GM18498 (cell line): ENCODE measurements around the gene RAB27A.
A peak's percentile ranks its signal among the peaks of the same experiment; 100 is the strongest.
"Not testable (repeated sequence)": the region's sequence is repeated elsewhere in the genome, so short reads cannot be mapped to it uniquely, and the experiment has no call there.

Source experiments
- ATAC-seq: cut with Tn5 transposase; IDR thresholded peaks from one replicate; pipeline ENCODE4 v1.9.1; 2021; ENCODE audit warnings: mild to moderate bottlenecking, moderate library complexity; ENCODE audit not compliant: unreplicated experiment

RAB27A gene

DNA sequence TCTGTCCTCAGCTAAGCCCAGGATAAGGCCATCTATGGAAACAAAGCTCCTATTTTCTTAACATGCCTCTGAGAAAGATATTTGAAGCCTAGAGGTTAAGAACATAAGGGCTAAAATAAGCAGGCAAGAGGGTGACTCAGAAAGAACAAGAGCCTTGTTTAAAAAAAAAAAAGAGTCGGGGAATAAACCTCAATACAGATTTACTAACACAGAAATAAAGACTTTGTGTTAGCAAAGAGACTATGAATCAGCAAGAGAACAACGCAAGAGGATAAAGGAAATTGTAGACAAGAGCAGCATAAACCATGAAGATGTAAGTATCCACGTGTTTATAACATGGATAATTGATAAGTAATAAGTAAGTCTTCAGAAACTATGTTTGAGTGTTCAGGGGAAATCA lies 36.0 kb downstream of the RAB27A start:
- no peak for ATAC-seq

DNA sequence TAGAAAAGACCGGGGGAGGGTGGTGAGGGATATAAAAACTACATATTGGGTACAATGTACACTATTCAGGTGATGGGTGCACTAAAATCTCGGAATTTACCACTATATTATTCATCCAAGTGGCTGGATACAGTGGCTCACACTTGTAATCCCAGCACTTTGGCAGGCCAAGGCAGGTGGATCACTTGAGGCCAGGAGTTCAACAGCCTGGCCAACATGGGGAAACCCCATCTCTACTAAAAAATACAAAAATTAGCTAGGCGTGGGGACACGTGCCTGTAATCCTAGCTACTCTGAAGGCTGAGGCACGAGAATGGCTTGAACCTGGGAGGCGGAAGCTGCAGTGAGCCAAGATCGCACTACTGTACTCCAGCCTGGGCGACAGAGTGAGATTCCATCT lies 37.4 kb downstream of the RAB27A start:
- not testable (repeated sequence) for ATAC-seq

DNA sequence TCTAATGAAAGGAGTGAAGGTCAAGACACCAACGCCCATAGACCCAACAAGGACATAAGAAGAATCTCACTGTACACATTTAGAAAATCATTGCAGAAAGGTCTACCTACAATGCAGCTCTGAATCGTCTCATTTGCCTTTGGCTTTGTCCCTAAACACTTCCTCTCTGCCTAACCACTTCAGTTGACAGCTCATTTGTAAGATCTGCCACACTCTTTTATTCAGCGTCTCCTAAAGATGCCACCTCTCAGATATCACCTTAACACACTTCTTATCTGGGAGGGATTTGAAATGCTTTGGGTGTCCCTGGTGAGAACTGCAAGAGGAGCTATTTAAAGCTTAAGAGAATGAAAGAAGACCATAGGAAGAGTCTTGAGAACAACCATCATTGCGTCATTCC lies 38.7 kb downstream of the RAB27A start:
- ATAC-seq, result no peak

DNA sequence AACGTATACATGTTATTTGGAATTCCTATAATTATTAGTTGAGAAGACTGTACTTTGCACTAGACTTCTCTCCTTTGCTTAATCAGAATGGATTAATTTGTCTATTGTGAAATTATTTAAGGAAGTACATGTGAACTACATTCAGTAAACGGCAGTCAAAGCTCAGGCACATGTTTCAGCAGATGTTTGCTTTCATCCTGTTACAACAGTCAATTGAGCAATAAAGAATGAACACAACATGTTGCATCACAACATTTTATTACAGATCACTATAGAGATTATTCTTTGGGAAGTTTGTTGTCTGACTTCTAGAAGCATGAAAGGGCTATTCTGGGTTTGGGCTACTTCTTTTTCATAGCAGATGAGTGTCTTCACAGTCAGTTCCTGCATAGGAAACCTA lies 39.2 kb downstream of the RAB27A start:
- ATAC-seq, result no peak

DNA sequence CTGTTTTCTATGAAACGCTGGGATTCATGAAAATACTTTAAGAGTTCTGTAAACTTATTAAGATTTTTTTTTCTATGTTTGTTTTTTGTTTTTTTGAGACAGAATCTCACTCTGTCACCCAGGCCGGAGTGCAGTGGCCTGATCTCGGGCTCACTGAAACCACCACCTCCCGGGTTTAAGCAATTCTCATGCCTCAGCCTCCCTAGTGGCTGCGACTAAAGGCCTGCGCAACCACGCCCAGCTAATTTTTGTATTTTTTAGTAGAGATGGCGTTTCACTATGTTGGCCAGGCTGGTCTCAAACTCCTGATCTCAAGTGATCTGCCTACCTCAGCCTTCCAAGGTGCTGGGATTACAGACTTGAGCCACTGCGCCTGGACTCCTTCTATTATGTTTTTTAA lies 39.7 kb downstream of the RAB27A start:
- ATAC-seq, result not testable (repeated sequence)

DNA sequence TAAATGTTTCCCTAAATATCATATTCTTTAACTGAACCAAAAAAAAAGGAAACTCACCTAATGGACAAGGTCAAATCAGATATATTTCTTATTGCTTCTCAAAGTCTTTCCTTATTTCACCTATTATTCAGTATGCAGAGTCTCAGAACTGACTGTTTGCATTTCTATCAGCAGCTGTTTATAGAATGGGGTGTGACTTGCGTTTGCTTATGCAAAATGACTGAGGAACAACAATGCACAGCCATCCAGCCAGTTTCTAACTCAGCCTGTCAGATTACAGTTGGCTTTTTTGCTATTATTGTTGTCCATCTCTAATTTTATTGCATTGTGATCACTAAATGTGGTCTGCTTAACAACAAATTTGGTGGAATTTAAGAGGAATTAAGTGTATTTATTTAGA lies 40.7 kb downstream of the RAB27A start:
- ATAC-seq, result no peak

DNA sequence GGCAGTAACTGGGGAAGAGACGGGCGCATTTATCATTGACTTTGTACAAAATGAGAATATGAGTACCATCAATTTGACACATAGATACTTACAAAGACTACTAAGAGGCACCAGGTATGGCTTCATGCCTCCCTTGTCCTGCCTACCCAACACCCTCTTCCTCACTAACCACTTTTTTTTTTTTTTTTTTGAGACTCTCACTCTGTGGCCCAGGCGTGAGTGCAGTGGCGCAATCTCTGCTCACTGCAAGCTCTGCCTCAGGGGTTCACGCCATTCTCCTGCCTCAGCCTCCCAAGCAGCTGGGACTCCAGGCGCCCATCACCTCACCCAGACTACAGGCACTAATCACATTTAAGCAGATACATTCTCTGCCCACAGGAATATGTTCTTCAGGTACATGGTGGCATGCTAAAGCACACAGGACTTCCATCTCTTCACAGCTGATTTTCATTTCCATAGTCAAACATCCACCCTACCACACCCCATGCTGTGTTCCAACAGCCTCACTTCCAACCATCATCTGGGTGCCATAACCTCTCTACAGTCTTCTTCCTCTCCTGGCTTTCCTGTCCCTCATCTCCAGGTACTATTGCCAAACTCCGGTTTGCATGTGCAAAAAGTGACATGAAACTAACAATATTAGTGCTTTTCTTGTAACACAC lies 41.7 kb downstream of the RAB27A start:
- no peak for ATAC-seq

DNA sequence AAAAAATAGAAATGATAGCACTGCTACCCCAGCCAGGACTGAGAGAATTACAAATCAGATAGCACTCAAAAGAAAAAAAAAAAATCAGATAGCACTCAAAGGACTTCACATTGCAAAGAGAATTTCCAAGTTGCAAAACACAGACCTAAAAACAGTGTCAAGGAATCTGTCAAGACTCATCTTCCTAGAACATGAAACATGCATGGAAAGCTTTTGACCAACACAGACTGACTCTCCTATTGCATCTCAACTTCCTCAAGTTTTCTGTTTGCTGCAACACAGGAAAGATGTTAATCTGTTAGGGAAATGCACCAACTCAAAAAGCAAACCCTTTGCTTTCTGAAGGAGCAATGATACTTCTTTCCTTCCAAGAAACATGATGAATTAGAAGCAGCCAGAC lies 42.3 kb downstream of the RAB27A start:
- ATAC-seq, result no peak

DNA sequence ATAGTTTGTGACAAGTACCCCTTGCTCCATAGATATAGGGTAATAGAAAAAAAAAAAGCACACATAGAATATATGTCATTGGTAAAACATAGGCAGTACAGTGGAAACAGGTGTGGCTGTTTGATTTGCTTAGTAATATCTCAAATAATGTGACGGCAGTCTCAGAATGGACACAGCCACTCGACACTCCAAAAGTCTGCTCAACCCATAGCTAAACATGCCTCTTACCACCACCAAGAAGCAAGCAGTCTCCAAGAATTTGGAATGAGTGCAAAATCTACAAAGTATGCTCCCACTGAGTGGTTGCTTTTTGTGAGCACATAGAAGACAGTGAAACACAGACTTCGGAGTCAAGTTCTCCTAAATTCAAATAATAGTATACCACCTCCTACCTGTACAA lies 43.0 kb downstream of the RAB27A start:
- no peak for ATAC-seq

DNA sequence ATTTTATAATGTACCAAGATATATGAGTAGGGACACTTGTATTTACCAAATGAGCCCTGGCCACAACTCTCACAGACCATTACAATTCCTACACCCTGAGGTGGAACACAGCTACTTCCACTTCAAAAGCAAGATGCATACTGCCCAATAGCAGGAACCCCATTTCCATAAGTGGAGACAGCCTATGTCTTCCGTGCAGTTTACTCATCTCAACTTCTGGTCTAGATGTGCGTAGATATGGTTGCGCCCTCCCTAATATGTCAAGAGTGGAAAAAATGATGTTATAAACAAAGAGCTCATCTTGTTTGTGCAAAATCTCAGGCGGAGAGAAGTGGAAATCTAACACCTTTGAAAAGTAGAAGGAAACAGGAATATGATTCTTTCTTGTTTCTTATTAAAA lies 44.6 kb downstream of the RAB27A start:
- no peak for ATAC-seq

DNA sequence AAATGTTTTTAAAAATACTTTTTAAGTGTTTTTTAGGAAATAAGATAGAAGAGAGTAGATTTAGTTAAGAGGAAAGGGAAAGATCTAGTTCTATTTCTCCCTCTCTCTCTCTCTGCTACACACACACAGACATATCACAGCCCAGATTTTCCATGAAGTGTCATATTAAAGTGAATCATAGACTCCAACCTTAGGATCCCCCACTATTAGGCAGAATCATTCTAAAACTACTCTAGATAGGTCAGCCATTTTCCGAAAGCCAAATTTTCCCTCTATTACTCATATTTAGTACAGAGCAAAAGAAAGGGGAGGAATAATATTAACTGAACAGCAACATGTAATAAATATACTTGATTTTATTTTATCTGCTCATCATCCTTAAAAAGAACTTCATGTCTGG lies 47.7 kb downstream of the RAB27A start:
- ATAC-seq, result no peak

DNA sequence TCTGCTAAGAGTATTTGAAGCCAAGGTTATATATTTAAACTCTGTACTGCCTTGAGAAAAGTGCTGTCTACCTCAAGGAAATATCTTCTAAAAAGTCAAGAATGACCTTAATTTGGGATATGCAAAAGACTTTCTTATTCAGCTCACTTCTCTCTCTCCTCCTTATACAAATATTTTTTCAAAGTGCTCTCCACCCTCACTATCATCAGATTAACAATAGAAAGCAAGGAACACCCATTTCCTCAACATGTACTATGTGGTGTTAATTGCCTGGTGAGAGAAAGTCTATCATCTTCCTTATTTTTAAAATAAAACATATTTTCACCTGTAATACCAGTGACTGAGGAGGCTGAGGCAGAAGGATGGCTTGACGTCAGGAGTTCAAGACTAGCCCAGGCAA lies 48.4 kb downstream of the RAB27A start:
- no peak for ATAC-seq

DNA sequence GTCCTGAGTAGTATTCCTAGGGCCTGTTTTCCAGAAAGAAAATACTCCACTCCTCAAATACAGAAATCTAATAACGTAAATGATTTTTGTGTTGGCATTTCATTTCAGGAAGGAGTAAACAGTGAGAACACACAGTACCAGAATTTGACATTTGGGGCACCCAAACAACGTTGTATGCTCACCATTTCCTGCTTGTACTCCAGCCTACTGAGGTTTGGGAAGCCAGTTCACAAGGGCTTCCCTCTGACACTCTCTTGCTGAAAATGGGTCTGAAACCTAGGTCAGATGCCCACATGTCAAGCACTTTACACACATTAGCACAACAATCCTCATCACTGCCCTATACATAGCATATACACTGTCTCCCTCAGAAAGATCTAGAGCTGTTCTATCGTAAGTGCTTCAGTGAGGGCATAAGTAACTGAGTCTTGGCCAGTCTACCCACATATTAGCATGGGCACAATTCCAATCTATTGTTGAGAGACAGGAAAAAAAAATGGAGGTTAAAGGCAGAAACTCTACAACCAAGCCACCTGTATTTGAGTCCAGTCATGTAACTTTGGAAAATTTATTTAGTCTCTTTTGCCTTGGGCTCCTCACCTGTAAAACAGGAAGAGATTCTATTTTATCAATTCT lies 49.4 kb downstream of the RAB27A start:
- ATAC-seq, result no peak

DNA sequence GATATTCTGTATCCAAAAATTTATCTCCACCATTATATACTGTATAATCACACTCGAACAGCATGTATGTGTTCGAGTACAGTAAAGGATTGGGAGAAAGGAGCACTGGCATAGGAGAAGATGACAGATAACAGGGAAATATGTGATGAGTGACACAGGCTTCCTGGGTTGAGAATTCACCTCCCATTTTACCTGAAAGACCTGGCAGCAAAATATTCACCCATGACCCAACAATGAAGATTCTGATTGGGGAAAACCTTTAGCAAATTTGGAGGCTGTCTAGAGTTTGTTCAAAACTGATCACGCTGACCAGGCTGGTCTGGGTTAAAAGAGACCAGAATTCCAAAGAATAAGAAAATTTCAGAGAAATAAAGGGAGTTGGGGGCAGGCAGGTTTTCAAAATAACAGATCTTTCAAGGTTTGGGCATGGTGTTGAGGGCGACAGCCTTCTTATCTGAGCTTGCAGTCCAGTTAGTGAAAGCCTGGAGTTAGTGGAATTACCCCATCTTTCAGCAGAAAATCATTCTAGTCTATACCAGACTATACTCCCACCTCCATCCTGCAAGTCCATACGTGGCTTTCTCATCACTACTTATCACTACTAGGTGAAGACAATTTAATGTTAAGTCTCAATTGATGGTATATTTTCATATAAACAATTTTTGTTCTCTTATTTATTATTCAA lies 50.0 kb downstream of the RAB27A start:
- no peak for ATAC-seq

DNA sequence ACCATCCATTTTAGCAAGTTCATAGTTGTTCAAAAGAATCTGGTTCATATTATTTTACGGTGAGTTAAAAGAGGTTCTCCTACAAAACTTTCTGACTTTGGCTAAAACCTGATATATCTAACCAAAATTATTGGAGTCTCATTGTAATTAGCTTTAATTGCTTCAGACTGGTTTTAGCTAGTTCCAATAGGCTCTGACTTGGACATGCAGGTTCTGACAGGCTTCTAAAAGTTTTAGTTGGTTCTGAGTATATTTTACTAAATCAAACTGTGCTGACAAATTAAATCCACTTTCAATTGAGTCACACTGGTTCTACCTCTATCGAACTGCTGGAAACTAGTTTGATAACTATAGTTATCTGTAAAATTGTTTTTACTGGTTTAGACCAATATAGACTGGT lies 50.7 kb downstream of the RAB27A start:
- no peak for ATAC-seq

DNA sequence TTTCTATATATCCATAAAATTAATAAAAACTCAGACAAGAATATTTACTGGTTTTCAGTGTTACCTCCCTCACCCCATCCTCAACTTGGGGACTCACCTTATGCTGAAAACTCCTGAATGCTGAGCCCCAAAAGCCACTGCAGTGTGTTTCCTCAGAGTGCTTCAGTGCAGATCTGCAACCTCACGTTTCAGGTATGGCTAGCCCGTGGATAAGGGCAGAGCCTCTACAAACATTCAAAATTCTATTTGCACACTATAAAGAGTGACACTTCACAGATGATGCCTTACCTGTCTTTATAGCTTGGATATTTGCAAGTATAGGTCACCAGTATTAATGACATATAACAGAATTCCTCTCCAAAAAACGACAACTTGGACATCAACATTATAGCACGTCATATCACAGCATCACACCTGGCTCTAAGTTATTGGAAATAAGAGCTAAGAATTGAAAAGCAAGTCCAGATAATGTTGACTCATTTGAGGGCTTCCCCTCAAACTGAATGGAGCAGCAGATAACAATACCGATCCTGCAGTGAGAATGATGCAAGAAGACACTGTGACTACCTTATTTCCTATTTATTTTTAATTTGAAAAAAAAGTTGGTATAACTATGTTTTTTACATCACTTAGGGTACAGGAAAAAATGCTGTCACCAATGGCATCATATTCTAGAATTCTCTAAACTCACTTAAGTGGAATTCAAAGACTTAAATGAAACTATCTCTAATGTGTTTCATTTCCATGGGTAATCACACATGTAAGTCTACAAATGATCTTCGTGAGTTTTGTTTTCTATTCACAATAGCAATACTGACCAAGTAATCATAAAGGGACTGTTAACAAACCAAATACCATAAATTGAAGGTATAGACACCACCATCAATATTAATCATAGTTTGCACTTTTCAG lies 52.1 kb downstream of the RAB27A start:
- ATAC-seq, result peak; percentile 45

DNA sequence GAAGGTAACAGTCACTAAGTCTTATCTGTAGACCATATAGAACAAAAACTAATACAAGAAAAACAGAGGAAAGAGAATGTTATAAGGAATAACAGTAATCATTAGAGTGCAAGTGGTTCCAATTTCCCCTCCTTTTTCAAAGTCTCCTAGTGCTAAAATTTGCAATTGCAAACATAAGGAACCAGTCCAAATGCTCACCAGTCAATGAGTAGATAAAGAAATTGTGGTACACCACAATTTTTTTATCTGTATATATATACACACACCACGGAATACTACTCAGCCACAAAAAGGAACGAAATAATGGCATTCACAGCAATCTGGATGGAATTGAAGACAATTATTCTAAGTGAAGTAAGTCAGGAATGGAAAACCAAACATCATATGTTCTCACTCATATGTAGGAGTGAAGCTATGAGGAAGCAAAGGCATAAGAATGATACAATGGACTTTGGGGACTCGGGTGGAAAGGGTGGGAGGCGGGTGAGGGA lies 54.0 kb downstream of the RAB27A start:
- no peak for ATAC-seq

DNA sequence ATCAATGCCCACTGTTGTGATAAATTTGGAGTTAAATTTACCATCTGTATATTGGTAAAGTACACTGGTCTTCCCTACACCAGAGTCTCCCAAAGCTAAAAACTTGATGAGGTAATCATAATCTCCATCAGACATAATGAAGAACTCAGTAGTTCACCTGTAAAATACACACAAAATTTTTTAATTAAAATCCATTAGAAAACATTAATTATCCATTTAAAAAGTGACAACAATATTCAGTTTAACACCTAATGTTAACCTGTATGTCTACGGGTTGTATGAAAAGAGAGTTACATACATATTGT lies 54.9 kb downstream of the RAB27A start:
- no peak for ATAC-seq

DNA sequence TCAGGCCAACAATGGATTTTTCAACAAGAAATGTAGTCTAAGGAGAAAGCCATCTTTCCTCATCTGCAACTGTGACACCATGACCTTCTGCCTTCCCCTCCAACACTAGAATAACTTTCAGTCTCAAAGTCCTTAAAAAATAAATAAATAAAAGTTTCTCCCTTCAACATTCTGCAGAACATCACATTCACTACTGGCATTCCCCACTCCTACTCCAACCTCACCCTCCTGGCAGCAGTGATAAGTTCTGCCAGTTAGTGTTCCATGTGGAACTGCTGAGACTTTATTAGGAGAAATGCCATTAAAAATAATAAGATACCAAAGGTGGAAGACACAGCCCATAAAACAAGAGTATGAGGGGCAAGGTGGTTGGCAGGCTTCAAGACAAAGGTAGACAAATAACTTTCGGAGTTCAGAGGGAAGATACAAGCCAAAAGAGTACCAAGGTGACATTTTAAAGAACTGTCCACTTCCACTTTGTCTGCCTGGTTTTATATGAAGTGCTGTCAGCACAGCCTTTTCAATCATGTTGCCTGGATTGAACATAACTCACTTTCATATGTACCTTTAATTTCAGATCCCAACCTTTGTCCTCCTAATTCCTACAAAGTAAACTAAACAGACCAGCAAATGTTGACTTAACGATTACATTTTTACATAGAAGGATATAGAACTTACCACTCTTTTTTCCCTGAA lies 55.4 kb downstream of the RAB27A start:
- no peak for ATAC-seq

DNA sequence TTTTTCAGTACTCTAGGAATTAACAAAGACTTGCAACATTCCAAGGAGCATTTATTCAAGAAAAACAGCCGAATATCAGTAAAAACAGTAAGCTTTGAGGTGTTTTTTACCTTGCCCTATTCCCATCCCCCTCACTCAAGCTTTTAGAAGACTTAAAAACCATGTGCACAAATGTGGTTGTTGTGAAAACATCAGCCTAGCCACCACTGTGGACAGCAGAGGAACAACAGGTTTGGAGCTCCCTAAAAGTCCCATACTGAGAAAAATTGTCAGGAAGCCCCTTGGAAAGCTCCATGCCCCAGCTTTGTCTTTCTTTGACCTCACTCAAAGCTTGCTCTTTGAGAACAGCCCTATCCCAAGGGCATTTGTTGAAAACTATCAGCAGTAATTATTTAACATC lies 58.2 kb downstream of the RAB27A start:
- no peak for ATAC-seq

DNA sequence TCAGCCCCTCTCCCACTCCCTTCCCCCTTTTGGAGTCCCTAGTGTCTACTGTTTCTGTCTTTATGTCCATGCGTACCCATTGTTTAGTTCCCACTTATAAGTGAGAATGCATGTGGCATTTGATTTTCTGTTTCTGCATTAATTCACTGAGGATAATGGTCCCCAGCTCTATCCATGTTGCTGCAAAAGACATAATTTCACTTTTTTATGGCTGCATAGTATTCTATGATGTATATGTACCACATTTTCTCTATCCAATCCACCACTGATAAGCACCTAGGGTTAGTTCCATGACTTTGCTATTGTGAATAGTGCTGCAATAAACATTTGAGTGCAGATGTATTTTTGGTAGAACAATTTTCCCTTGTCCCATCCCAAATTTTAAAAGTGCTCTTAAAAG lies 58.7 kb downstream of the RAB27A start:
- ATAC-seq, result no peak
